Prostate gland (tissue), 2 donors: ENCODE data around the gene LTC4S.

Experiments used
- CTCF ChIP-seq, 4 experiments: fragments of 200-600 bp in 2 of 4; fragments of 450-650 bp in 2 of 4; sonication (generic) in 2 of 4; IDR thresholded peaks; 1 replicate in 3 of 4; 2 replicates in 1 of 4; pipeline ENCODE4 v1.5.1; 2016 to 2019; ENCODE audit warnings: antibody characterized with exemption in 4 of 4, mild to moderate bottlenecking in 2 of 4, moderate library complexity in 2 of 4
- POLR2A ChIP-seq: fragments of 450-650 bp; IDR thresholded peaks from one replicate; pipeline ENCODE4 v1.6.1; 2016; ENCODE audit warnings: antibody characterized with exemption, mild to moderate bottlenecking
- POLR2AphosphoS5 ChIP-seq: sonication (generic); formaldehyde crosslinking; IDR thresholded peaks from one replicate; pipeline ENCODE4 v1.6.1; 2017; ENCODE audit warnings: antibody characterized with exemption

GRCh38 chr5:179766021-179766725, 27.6 kb upstream of the LTC4S start:
- TF ChIP-seq POLR2A (no peak), CTCF (IDR thresholded peaks at IDR 0.05) (no peak), POLR2AphosphoS5 (no peak)
